ENCODE data around the gene RAPGEF4. TPM values are rescaled to one million over a fixed set of nuclear protein-coding genes. Genes with fewer than 3 reads are reported as not detected.

The RAPGEF4 gene
- total and polyA plus RNA-seq, 2 of the 13 experiments (the other 11 are each of a cell fraction or from before 2014, with no cell fraction given), result 0.78 to 0.91 TPM

DNA sequence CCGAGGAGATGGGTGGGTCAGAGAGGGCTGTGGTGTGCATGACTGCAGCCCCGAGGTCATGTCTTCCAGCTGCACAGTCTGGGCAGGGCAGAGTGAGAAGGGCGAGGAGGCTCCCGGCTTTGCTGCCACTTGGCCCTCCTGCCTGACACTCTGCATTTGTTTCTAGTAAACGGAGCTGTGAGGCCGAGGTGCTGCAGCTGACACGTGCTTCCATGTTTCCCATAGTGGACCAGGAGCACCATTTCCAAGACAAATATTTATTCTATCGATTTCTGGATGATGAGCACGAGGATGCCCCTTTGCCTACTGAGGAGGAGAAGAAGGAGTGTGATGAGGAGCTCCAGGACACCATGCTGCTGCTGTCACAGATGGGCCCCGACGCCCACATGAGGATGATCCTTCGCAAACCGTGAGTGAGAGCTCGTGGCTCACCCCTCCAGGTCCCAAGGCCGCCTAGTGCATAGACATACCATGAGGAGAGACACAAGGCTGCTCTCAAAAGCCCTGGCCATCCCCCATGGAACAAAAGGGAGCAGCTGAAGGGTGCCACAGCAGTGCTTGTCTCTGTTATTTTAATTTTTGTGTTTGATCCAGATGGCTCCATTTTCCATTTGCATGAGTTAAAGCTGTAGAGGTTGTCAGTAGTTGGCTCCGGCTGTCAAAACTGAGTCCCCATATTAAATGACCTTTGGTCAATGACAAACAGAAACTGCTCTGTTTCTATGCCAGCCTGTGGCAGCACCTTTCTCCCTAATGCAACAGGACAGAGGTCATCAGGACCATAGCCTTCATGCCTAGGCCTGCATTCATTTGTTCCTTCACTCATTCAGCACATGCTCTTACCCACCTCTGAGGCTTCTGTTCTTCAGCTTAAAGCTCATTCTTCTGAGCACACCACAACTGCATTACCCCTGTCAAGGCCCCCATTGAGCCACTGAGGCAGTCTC is 231.7 kb downstream of the RAPGEF4 start (continued):
- TF ChIP-seq, protein P1, sequence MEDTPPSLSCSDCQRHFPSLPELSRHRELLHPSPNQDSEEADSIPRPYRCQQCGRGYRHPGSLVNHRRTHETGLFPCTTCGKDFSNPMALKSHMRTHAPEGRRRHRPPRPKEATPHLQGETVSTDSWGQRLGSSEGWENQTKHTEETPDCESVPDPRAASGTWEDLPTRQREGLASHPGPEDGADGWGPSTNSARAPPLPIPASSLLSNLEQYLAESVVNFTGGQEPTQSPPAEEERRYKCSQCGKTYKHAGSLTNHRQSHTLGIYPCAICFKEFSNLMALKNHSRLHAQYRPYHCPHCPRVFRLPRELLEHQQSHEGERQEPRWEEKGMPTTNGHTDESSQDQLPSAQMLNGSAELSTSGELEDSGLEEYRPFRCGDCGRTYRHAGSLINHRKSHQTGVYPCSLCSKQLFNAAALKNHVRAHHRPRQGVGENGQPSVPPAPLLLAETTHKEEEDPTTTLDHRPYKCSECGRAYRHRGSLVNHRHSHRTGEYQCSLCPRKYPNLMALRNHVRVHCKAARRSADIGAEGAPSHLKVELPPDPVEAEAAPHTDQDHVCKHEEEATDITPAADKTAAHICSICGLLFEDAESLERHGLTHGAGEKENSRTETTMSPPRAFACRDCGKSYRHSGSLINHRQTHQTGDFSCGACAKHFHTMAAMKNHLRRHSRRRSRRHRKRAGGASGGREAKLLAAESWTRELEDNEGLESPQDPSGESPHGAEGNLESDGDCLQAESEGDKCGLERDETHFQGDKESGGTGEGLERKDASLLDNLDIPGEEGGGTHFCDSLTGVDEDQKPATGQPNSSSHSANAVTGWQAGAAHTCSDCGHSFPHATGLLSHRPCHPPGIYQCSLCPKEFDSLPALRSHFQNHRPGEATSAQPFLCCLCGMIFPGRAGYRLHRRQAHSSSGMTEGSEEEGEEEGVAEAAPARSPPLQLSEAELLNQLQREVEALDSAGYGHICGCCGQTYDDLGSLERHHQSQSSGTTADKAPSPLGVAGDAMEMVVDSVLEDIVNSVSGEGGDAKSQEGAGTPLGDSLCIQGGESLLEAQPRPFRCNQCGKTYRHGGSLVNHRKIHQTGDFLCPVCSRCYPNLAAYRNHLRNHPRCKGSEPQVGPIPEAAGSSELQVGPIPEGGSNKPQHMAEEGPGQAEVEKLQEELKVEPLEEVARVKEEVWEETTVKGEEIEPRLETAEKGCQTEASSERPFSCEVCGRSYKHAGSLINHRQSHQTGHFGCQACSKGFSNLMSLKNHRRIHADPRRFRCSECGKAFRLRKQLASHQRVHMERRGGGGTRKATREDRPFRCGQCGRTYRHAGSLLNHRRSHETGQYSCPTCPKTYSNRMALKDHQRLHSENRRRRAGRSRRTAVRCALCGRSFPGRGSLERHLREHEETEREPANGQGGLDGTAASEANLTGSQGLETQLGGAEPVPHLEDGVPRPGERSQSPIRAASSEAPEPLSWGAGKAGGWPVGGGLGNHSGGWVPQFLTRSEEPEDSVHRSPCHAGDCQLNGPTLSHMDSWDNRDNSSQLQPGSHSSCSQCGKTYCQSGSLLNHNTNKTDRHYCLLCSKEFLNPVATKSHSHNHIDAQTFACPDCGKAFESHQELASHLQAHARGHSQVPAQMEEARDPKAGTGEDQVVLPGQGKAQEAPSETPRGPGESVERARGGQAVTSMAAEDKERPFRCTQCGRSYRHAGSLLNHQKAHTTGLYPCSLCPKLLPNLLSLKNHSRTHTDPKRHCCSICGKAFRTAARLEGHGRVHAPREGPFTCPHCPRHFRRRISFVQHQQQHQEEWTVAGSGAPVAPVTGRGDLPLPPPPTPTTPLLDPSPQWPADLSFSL (CRISPR knock-in tag; IDR thresholded peaks at IDR 0.05), result no peak
- TF ChIP-seq ATM (IDR thresholded peaks at IDR 0.05; ENCODE audit: borderline replicate concordance), result no peak
- TF ChIP-seq, protein P2, sequence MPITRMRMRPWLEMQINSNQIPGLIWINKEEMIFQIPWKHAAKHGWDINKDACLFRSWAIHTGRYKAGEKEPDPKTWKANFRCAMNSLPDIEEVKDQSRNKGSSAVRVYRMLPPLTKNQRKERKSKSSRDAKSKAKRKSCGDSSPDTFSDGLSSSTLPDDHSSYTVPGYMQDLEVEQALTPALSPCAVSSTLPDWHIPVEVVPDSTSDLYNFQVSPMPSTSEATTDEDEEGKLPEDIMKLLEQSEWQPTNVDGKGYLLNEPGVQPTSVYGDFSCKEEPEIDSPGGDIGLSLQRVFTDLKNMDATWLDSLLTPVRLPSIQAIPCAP (CRISPR knock-in tag; IDR thresholded peaks at IDR 0.05; ENCODE audit: low read depth), result no peak
- TF ChIP-seq YY1 (IDR thresholded peaks at IDR 0.05; ENCODE audit: insufficient read depth, insufficient replicate concordance, low read depth, low read length), result no peak
- no peak for TF ChIP-seq PRMT3 (CRISPR knock-in tag; IDR thresholded peaks at IDR 0.05; ENCODE audit: borderline replicate concordance, low read depth)
- no peak; the same call in 1 of the 2 replicates for TF ChIP-seq ZNF788 (CRISPR knock-in tag; IDR thresholded peaks at IDR 0.05; ENCODE audit: borderline replicate concordance)
- TF ChIP-seq AHR (CRISPR knock-in tag; IDR thresholded peaks at IDR 0.05), result no peak; the same call in 1 of the 2 replicates
- 0 out of 2 replicates have a peak, but pooled peaks have one; percentile 40 for TF ChIP-seq ZNF766 (CRISPR knock-in tag; IDR thresholded peaks at IDR 0.05; ENCODE audit: borderline replicate concordance)
- TF ChIP-seq POLR2AphosphoS2 (IDR thresholded peaks at IDR 0.05; ENCODE audit: low read depth, low read length), result no peak
- no peak for TF ChIP-seq REL (CRISPR knock-in tag; conservative IDR thresholded peaks at IDR 0.05)
- TF ChIP-seq, protein P3, sequence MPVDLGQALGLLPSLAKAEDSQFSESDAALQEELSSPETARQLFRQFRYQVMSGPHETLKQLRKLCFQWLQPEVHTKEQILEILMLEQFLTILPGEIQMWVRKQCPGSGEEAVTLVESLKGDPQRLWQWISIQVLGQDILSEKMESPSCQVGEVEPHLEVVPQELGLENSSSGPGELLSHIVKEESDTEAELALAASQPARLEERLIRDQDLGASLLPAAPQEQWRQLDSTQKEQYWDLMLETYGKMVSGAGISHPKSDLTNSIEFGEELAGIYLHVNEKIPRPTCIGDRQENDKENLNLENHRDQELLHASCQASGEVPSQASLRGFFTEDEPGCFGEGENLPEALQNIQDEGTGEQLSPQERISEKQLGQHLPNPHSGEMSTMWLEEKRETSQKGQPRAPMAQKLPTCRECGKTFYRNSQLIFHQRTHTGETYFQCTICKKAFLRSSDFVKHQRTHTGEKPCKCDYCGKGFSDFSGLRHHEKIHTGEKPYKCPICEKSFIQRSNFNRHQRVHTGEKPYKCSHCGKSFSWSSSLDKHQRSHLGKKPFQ (CRISPR knock-in tag; IDR thresholded peaks at IDR 0.05; ENCODE audit: insufficient replicate concordance), result no peak
- TF ChIP-seq, protein P4, sequence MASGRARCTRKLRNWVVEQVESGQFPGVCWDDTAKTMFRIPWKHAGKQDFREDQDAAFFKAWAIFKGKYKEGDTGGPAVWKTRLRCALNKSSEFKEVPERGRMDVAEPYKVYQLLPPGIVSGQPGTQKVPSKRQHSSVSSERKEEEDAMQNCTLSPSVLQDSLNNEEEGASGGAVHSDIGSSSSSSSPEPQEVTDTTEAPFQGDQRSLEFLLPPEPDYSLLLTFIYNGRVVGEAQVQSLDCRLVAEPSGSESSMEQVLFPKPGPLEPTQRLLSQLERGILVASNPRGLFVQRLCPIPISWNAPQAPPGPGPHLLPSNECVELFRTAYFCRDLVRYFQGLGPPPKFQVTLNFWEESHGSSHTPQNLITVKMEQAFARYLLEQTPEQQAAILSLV (CRISPR knock-in tag; IDR thresholded peaks at IDR 0.05; ENCODE audit: borderline replicate concordance), result no peak; the same call in 1 of the 2 replicates
- TF ChIP-seq, protein P5, sequence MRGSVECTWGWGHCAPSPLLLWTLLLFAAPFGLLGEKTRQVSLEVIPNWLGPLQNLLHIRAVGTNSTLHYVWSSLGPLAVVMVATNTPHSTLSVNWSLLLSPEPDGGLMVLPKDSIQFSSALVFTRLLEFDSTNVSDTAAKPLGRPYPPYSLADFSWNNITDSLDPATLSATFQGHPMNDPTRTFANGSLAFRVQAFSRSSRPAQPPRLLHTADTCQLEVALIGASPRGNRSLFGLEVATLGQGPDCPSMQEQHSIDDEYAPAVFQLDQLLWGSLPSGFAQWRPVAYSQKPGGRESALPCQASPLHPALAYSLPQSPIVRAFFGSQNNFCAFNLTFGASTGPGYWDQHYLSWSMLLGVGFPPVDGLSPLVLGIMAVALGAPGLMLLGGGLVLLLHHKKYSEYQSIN (CRISPR knock-in tag; IDR thresholded peaks at IDR 0.05; ENCODE audit: borderline replicate concordance), result no peak
- TF ChIP-seq ZFP36L2 (CRISPR knock-in tag; IDR thresholded peaks at IDR 0.05), result no peak
- TF ChIP-seq TBX3 (IDR thresholded peaks at IDR 0.05; ENCODE audit: borderline replicate concordance), result peak; percentile 77; the same call in 1 of the 2 replicates
- peak; percentile 92 for TF ChIP-seq BHLHE40 (IDR thresholded peaks at IDR 0.05; ENCODE audit: low read length)

Data from HepG2 (cell line).